Endodermal cell (in vitro differentiated cells): Measurements from ENCODE around the gene KRTAP10-6. TPM values are rescaled to one million over a fixed set of nuclear protein-coding genes. Genes with fewer than 3 reads are reported as not detected.

Experiments
- DNase-seq: peaks from one replicate; pipeline ENCODE4 v3.0.0-alpha.2; 2017
- H3K27ac ChIP-seq: 2 replicates; pipeline ENCODE4 v1.5.1; 2013; ENCODE audit warnings: mild to moderate bottlenecking, low read depth, low read length, moderate library complexity
- H3K27me3 ChIP-seq: 2 replicates; pipeline ENCODE4 v1.6.1; 2013; ENCODE audit warnings: mild to moderate bottlenecking, low read length, moderate library complexity; ENCODE audit not compliant: insufficient read depth, control insufficient read depth, poor library complexity, severe bottlenecking
- H3K36me3 ChIP-seq: 2 replicates; pipeline ENCODE4 v1.7.0; 2013; ENCODE audit warnings: mild to moderate bottlenecking, low read length, moderate library complexity; ENCODE audit not compliant: control insufficient read depth, insufficient read depth
- H3K4me1 ChIP-seq: one replicate; pipeline ENCODE4 v1.7.0; 2013; ENCODE audit warnings: low read length; ENCODE audit not compliant: control insufficient read depth, insufficient read depth
- H3K4me3 ChIP-seq: 2 replicates; pipeline ENCODE4 v1.5.1; 2013; ENCODE audit warnings: mild to moderate bottlenecking, low read length, moderate library complexity
- H3K9ac ChIP-seq: 2 replicates; pipeline ENCODE4 v1.6.1; 2013; ENCODE audit warnings: mild to moderate bottlenecking, low read length, moderate library complexity; ENCODE audit not compliant: poor library complexity, severe bottlenecking; ENCODE audit errors: extremely low read depth
- H3K9me3 ChIP-seq: 2 replicates; pipeline ENCODE4 v1.6.1; 2013; ENCODE audit warnings: mild to moderate bottlenecking, low read length, moderate library complexity; ENCODE audit not compliant: control insufficient read depth
- H3K27ac Mint-ChIP-seq: 2 replicates; pipeline ENCODE4 v1.8.0; 2020; ENCODE audit warnings: mixed read lengths
- H3K27me3 Mint-ChIP-seq: 2 replicates; pipeline ENCODE4 v1.8.0; 2021; ENCODE audit warnings: mild to moderate bottlenecking, mixed read lengths; ENCODE audit not compliant: insufficient read depth
- H3K36me3 Mint-ChIP-seq: 2 replicates; pipeline ENCODE4 v1.8.0; 2020; ENCODE audit warnings: low read depth, mixed read lengths
- H3K4me1 Mint-ChIP-seq: 2 replicates; pipeline ENCODE4 v1.8.0; 2020; ENCODE audit warnings: mixed read lengths
- H3K4me3 Mint-ChIP-seq: 2 replicates; pipeline ENCODE4 v1.8.0; 2020; ENCODE audit warnings: mild to moderate bottlenecking, moderate library complexity, mixed read lengths
- H3K9me3 Mint-ChIP-seq: 2 replicates; pipeline ENCODE4 v1.8.0; 2020; ENCODE audit warnings: mild to moderate bottlenecking, mixed read lengths
- CTCF ChIP-seq: fragments of 200-600 bp; sonication (generic); conservative IDR thresholded peaks from 2 replicates; pipeline ENCODE4 v1.5.0; 2021; ENCODE audit warnings: antibody characterized with exemption, mild to moderate bottlenecking
- WGBS, 2 experiments: methylation state at CpG; one replicate each; pipeline versions ENCODE4 v1.1.5 to v1.1.7; 2013; ENCODE audit warnings: missing lambda C conversion rate in 2 of 2, mixed read lengths in 1 of 2; ENCODE audit not compliant: insufficient coverage in 1 of 2, insufficient read length in 1 of 2; 5-methylcytosine and 5-hydroxymethylcytosine counted together
- total RNA-seq, 2 donors: library from RNA; stranded (reverse); fragmentation: NEBNext Ultra II Directional in 1 of 2; extraction: Animal tissue kit (Norgen Biotek cat#: 25700) in 1 of 2; gene quantifications; 2 replicates in 1 of 2; 3 replicates in 1 of 2; pipeline ENCODE4 v1.2.1, GENCODE V29; 2021

The KRTAP10-6 gene
- total RNA-seq, 2 donors from 2014 or later: not detected

- Mint-ChIP-seq H3K36me3 (no peaks in the 10 kb centered on the region), H3K4me3 (no peak overlapping the region), H3K9me3 (peaks cover 36% of the 10 kb centered on the region), H3K27ac (no peak overlapping the region), H3K27me3 (peaks cover 2% of the 10 kb centered on the region), H3K4me1 (peaks cover 4% of the 10 kb centered on the region)
- Histone ChIP-seq H3K4me1 (no peaks in the 10 kb centered on the region), H3K36me3 (no peaks in the 10 kb centered on the region), H3K9ac (no peak overlapping the region), H3K27me3 (no peaks in the 10 kb centered on the region), H3K9me3 (peaks cover 28% of the 10 kb centered on the region), H3K4me3 (no peak overlapping the region), H3K27ac (no peak overlapping the region)
- DNase-seq: no peak
- no peak for TF ChIP-seq CTCF
- 86 to 95% methylated on average over 9 to 17 of the region's 17 CpGs for WGBS, 2 experiments
Observed at GRCh38 chr21:44615911-44616590, 23.7 kb upstream of the KRTAP10-6 start.

GRCh38 chr21:44615466-44615865, 23.2 kb upstream of the KRTAP10-6 start:
- no peak for TF ChIP-seq CTCF
- 92 to 100% methylated on average over 2 to 7 of the region's 8 CpGs for WGBS, 2 experiments

GRCh38 chr21:44614961-44615391, 22.7 kb upstream of the KRTAP10-6 start:
- no peak for DNase-seq
- no peak overlapping the region for H3K4me3 Mint-ChIP-seq
- peaks cover 2% of the 10 kb centered on the region for H3K27me3 Mint-ChIP-seq
- Histone ChIP-seq H3K27me3 (no peaks in the 10 kb centered on the region), H3K36me3 (no peaks in the 10 kb centered on the region), H3K9me3 (peaks cover 27% of the 10 kb centered on the region), H3K4me1 (no peaks in the 10 kb centered on the region), H3K4me3 (no peak overlapping the region), H3K27ac (no peak overlapping the region), H3K9ac (no peak overlapping the region)
- 95% methylated on average over 9 to 28 of the region's 28 CpGs for WGBS, 2 experiments
- no peak for TF ChIP-seq CTCF
- peaks cover 4% of the 10 kb centered on the region for H3K4me1 Mint-ChIP-seq
- H3K27ac Mint-ChIP-seq: no peak overlapping the region
- H3K9me3 Mint-ChIP-seq: peaks cover 38% of the 10 kb centered on the region
- peaks cover 2% of the 10 kb centered on the region for H3K36me3 Mint-ChIP-seq

More at GRCh38 chr21:44615466-44615865, 23.2 kb upstream of the KRTAP10-6 start:
- Histone ChIP-seq H3K36me3 (no peaks in the 10 kb centered on the region), H3K4me1 (no peaks in the 10 kb centered on the region), H3K27ac (no peak overlapping the region), H3K27me3 (no peaks in the 10 kb centered on the region), H3K9me3 (peaks cover 28% of the 10 kb centered on the region), H3K9ac (no peak overlapping the region), H3K4me3 (no peak overlapping the region)
- no peak for DNase-seq
- no peak overlapping the region for H3K27ac Mint-ChIP-seq
- peaks cover 2% of the 10 kb centered on the region for H3K27me3 Mint-ChIP-seq
- peaks cover 4% of the 10 kb centered on the region for H3K4me1 Mint-ChIP-seq
- peaks cover 36% of the 10 kb centered on the region for H3K9me3 Mint-ChIP-seq
- peaks cover 2% of the 10 kb centered on the region for H3K36me3 Mint-ChIP-seq
- no peak overlapping the region for H3K4me3 Mint-ChIP-seq
